Activated effector memory CD4-positive, alpha-beta T cell treated with Interleukin-2 at 50 U/mL for 16 hours (primary cell): ENCODE data around the gene GOLGA7B.
A peak's percentile ranks its signal among the peaks of the same experiment; 100 is the strongest.

Source experiments
- DNase-seq: peaks from one replicate; pipeline ENCODE4 v3.0.0-alpha.2; 2020

Gene GOLGA7B

DNA sequence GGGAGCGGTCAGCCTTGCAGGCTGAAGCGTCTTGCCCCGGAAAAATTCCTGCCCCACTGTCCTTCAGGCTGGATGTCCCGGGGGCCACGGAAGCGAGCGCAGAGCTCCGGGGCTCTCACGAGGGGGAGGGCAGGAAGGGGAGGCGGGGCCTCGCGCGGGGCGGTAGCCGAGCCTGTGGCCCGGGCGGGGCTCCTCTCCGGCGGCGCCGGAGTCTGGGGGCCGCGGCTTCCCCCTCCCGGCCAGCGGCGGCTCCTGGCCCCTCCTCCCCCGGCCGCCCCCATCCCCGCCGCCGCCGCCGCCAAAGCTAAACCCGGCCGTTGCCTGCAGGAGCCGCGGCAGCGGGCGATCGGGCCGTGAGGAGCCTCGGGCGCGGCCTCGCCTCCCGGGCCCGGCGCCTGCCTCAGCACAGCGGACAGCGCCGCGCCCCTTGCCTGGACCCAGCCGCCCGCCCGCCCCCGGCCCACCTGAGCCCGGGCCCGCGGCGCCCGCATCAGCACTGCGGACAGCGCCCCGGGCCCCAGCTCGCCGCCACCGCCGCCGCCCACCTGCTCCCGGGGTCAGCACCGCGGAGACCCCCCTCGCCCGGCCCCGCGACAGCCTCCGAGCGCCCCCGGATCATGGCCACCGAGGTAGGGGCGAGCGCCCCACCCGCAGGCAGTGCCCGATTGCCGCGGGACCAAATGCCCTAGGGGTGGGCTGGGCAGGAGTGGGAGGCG, at the start of gene GOLGA7B:
Gene GOLGA7B, plus strand, starts transcription at position 157 of the 716 bp plus-strand sequence. Its CDS starts 461 bp downstream, at position 618.
- peak; percentile 66 for DNase-seq

DNA sequence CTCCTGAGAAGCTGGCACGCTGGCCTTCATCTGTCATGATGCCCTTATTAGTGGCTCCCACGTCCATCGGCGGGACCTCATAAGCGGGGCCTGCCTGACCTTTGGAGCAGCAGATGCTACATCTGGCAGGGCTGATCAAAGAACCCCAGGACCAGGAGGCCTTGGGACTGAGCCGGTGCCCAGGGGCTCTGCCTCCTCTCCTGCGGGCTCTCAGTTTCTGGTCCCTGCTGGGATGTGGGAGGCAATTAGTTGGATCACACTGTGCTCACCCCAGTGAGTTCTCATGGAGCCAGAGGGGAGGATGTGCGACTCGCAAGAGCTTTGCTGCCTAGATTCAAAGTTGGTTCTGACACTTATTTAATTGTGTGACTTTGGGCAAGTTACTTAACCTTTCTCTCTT, 49.2 kb upstream of the GOLGA7B start:
- DNase-seq, result no peak

DNA sequence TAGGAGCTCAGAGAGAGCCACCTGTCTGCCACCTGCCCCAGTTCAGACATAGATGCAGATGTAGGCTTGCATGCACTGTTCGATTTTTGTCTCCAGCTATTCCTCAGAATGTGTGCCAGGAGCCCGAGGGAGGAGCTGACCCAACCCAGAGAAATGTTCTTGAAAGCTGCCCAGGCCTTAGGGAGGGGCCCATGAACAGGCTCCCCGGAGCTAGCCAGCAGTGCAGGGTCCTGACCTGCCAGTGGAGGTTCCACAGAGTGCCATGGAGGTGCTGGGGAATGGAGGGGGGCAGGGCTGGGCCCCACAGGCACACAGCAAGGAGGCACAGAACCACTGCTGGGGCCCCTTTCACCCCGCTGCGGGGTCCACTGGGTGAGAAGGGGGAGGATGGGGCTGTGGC, 48.2 kb upstream of the GOLGA7B start:
- DNase-seq, result no peak

DNA sequence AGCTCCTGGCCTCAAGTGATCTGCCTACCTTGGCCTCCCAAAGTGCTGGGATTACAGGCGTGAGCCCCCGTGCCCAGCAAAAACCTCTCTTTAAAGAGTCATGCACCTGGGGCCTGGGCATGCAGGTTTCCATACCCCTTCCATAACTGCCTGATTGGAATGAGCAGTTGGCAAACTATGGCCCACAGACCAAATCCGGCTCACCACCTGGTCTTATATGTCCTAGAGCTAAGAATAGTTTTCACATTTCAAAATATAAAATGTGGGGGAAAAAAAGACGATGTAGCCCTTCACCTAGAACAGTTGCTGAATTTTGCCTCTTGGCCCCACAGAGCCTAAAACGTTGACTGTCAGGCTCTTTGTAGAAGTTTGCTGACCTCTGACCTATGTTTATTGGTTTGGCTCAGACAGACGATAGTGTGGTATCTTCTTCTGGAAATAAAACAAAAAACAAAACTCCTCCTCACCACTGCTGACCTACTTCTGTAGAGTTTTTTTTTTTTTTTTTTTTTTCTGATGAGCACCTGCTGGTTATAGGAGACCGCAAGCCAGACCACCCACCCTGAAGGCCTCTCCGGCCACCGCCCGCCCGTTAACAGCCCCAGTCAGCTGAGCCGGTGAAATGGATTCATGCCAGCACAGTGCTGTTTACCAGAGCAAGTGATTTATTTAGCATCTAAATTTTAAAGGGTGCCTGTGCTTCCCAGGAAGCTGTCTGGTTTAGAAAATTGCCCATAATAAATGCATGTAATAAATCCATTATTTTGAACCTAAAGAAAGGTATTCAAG, 44.4 kb upstream of the GOLGA7B start:
- DNase-seq, result no peak

DNA sequence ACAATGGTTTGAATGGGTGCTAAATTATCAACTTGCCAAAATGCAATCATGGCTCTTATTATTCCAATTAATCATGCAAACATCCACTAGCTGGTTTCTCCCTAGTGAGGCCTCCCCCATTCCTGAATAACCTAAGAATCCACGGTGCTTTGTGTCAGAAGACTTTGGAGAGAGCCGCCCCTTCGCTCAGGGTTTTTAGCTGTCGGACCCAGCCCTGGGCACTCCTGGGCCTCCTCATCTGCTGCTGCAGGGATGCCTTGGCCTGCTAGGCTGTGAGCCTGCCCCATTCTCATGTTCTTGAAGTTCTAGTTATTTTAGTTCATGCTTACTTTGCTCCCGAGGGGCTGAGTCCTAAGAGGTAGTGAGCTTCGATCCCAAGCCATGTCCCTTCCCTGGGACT, 43.7 kb upstream of the GOLGA7B start:
- DNase-seq, result no peak

DNA sequence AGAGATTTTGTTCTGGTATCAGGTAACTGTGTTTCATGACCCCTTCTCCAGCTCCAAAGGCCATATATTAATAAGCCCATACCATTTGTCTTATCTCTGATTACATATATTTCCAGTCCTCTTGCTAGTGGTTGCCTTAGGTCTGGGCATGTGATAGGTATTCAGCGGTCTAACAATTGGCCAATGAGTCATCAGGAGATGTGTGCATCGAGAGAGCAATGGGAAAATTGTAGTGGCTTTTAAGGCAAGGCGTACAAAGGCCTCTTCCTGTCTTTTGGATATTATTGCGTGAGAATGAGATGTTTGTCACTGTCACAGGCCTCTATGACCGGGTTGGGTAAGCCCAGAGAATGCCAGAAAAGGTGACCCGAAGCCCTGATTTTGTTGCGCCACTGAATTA, 39.2 kb upstream of the GOLGA7B start:
- DNase-seq, result no peak

DNA sequence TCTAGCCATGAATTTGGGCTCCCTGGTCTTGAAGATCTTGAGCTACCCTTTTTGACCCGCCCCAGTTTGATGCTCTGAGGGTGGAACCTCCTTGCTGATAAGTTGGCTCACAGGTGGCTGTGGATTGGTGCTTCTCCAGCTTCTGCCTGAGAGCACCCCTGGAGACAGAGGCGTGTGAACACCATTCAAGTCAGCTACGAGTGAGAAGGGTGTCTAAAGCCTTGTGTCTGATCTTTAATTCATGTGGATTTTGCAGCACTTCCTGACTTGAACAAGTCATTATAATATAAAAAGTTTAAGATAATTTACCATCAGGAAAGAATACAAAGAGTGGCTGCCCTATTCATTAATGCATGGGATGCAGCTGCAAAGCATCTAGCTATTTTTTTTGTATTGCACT, 37.7 kb upstream of the GOLGA7B start:
- no peak for DNase-seq

DNA sequence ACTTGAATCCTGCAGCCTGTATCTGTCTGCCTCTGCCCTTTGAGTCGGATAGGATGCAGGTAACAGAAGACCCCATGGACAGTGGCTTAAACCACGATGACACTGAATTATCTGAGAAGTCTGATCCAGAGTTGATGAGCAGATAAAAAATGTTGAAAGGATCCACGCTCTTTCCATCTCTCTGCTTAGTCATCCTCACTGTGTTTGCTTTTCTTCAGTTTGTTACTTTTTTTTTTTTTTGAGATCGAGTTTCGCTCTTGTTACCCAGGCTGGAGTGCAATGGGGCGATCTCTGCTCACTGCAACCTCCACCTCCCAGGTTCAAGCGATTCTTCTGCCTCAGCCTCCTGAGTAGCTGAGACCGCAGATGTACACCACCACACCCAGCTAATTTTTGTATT, 36.9 kb upstream of the GOLGA7B start:
- no peak for DNase-seq

DNA sequence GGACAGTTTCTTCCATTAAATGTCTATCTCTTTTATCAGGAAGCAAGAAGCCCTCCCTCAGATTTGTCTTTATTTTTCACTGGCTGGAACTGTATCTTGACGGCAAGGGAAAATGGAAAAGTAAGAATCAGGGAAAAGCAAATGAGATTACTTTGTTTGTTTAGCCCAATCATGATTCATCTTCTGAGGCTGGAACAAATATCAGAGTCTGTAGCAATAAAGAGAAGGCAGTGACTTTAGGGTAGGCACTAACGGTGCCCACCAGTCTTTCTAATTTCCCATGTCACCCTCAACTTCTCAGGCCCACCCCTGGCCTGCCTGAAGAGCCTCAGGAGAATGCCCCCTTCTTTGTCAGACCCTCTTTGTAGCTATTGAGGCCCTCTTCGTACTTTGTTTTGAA, 36.3 kb upstream of the GOLGA7B start:
- no peak for DNase-seq

DNA sequence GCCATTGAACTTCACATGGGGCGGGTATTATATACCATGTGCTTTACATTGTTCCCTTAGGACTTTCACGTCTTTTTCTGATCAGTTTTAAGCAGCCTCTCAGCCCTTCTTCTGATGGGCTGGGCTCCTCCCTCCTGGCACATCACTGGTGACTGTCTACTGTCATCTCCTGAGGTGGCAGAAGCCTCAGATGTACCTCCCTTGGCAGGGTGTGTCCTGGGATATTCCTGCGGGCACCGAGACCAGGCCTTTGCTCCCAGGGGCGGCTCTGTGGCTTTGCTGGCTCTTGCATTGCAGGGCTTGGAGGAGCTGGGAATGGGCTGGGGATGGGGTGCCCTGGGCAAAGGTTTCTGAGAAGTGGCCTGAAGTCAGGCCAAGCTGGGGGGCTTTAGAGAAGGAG, 34.6 kb upstream of the GOLGA7B start:
- no peak for DNase-seq

DNA sequence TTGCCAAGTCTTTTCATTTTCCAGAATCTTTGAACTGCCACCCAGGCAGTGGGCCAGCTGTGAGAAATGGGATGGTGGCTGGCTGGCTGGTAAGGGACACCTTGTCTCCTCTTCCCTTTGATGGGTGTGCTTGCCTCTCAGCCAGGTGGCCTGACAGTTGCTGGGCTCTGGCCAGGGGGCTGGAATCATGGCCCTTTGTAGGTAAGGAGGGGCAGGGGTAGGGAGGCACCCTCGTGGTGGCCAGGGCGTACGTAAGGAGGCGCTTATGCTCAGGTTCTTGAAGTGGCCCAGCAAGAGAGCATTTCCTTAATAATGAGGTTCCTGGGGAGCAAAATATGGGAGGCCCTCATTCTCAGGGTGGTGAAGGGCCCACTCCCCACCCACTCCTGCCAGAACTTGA, 33.0 kb upstream of the GOLGA7B start:
- DNase-seq, result no peak

DNA sequence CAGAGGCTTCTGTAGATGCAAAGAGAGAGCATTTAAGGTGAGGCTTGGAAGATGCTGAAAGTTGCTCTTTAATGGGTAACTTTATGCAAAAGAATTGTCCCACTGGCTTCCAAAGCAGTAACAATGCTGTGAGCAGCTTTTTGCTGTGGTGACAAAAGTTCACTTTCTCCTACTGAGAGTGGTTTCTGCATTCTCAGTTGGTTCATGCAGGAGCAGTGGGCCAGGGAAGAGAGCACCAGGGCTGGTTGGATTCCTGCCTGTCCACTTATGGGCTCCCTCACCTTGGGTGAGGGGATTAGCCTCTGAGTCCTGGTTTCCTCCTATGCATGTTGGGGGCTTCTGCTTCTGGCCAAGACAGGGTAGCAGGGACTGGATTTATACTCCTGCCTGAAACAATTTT, 31.1 kb upstream of the GOLGA7B start:
- no peak for DNase-seq

DNA sequence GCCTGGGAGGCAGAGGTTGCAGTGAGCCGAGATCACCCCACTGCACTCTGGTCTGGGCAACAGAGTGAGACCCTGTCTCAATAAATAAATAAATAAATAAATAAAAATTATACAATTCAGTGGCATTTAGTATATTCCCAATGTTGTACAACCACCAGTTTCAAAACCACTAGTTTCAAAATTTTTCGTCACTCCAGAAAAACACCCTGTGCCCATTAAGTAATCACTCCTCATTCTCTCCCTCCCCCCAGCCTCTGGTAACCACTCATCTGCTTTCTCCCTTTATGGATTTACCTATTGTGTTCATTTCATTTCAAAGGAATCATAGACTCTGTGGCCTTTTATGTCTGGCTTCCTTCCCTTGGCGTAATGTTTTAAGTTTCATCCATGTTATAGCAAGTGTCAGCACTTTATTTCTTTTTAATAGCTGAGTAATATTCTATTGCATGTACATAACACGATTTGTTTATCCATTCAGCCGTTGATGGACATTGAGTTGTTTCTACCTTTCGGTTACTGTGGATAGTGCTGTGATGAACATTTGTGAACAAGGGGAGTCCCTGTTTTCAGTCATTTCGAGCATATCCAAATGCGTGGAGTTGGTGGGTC, 29.4 kb upstream of the GOLGA7B start:
- DNase-seq, result no peak

DNA sequence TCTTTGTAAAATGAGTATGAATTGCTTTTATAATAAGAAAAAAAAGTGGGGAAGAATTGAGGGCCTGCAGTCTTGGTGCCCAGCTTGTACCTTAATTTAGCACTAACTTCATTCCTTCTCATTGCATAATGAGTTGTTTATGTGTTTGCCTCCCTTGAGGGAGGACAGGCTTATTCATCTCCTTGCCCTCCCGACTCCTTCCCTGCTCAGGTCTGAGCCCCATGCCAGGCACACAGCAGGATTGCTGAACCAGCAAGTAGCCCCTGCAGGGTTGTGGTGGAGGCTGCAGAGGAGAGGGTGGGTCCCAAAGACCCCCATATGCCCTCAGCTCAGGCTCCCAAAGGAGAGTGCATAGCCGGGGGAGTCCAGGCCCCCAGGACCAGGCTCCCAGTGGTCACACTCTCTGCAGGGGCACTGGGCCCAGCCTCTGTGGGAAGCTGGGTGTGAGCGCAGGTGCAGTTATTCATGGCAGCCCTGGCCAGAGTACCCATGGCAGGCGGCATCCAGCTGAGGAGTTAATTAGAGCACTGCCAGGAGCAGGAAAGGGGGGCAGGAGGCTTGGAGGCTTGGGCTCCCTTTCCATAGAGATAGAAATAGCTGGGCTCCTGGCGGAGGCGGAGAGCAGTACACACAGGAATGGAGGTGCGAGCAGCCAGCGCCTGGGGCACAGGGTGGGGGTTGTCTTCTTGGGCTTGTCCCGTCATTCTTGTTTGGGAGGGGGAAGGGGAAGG, 28.2 kb upstream of the GOLGA7B start:
- DNase-seq, result no peak

DNA sequence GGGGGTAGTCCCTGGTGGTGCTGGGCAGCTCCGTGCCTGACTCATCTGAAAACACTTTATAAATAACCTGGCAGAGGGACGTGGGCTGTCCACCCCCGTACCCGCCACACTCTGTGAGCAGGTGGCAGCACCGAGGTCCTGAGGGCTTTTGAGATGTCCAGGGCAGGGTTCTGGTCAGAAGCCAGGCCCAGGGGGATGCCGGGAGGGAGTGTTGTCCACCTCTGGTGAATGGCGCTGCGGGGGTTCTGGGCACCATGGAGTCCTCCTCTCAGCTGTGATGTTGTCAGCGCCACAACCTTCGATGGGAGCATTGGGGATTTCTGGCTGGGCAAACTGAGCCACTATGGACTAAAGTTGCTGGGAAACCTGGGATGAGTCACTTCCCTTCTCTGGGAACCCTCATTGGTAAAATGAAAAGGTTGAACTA, 27.4 kb upstream of the GOLGA7B start:
- no peak for DNase-seq

DNA sequence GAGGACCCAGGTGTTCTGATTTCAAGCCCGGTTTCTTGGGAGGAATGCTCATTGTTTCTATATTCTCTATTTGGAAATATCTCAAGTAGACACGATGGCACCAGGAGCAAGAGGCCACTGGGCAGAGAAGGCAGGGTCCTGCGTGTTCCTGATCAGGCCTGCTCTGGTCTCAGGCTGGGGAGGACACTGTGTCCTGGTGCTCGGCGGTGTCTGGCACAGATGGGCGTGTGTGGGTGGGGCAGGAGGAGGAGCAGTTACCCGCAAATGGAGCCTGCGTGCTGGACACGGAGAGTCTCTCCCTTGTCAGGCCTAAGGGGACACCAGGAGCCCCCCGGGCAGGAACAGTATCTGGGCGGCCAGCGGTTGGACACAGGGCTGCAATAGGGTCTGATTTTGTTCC, 25.9 kb upstream of the GOLGA7B start:
- no peak for DNase-seq

DNA sequence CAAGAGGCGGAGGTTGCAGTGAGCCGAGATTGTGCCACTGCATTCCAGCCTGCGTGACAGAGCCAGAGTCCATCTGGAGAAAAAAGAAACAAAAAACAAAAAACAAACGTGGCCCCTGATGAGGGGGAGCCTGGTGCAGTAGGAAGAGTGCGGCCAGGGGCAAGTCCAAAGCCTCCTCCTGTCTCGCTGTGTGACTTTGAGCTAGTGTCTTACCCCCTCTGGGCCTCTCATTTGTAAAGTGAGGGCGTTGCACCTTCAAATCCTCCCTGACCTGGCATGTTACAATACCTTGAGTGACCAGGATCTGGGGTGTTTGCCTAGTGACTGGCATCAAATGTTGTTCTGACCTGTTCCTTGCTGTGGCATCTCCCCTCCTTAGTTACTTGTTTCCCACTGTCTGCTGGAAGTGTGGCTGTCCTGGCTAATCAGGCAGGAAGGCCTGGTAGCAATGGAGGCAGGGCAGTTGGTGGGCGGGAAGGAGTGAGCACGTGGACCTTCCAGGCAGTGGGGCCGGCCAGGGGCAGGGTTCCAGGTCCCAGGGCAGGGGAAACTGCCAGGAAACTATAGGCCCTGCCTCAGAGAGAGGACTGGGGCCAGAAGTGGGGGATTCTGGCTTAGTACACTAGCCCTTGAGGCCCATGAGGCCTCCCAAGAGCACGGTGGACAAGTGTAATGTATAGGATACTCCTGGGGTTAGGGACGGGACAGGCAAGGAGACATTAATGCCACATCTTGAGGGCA, 24.5 kb upstream of the GOLGA7B start:
- DNase-seq, result no peak

DNA sequence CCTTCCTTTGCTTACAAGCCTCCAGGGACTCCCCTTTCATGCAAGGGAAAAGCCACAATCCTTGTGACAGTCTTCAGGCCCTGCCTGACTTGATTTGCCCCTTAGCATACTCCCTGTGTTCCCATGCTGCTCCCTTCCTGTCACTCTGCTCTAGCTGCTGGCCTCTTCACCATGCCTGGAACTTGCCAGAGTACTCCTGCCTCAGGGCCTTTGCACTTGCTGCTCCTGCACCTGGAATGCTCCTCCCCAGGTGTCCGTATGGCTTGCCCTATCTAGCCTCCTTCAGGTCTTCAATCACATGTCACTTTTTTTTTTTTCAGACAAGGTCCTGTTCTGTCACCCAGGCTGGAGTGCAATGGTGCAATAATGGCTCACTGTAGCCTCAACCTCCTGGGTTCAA, 22.8 kb upstream of the GOLGA7B start:
- no peak for DNase-seq

DNA sequence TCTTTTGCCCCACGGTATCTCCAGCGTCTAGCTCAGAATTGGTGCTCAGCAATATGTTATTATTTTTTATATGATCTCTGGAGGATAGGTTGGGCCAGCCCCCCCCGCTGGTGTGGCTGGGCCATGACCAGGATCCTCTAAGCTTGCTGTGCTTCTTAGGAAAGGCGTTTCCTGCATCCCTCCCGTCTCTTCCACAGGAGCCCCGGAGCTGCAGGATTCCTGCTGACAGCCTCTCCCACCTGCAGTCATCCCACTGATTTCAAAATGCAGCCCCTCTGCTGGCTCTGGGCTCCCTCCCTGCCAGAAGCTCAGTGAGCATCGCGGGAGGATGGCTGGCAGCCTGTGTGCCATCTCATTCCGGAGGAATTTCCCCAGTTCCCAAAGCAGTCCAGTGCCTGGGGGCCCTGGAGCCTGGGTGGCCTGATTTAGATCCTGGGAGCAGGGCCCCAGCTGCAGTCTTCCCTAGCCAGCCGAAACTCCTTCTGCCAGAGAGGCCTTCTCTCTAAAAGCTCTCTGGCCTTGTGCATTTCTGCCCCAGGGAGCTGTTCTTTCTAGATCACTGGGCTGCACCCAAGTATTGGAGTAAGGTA, 21.8 kb upstream of the GOLGA7B start:
- no peak for DNase-seq

DNA sequence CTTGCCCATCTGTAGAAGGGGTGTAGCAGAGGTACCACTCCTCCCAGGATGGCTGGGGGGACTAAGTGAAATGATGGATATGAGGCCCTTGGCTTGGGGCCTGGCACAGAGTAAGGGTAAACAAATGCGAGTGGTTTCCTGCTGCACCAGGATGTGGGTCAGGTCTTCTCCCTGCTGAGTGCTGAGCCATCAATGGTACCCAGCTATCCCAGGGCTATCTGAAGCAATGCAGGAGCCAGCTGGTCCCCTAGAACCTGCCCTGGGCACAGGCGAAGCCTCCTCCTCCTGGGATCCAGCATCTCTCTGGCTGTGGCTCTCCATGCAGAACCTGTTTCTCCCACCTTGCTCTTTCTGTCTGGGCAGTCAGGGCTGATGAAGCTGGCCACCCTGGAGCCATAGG, 20.9 kb upstream of the GOLGA7B start:
- DNase-seq, result no peak

DNA sequence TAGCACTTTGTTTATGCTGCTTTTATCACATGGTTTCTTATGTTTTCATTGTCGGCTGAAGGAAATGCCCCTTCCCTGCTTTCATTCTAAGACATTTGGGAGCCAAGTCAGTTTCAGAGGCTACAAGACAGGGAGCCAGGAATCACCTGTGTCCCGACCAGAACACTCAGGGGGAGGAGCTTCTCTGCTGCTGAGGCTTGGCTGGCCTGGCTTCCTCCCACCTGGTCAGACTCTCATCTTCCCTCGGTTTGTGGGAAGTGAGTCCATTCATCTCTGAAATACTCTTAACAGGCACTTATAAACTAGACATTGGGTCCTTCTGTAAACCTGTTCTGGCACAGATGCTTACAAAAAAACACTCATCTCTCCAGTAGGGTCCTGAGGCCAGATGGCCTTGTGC, 19.6 kb upstream of the GOLGA7B start:
- no peak for DNase-seq

DNA sequence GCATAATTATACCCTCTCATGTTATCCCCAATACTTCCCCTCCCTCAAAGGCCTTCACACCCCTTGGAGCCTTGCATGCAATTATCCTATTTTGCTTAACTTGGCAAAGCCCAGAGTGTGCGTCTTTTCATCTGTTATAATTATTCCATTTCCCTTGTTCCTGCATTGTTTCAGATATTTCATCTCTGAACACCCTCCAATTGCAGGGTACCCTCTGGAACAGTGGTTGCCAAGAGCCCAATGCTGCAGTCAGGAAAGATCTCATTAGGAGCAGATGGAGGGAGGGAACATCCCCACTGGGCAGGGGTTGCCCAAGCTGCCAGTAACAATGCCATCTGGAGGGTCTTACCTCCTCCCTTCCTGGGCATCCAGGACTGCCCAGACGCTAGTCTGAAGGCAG, 18.4 kb upstream of the GOLGA7B start:
- no peak for DNase-seq
